BLaER1 (cell line): Measurements from ENCODE around the gene CYP20A1.
"Not testable (repeated sequence)": the region's sequence is repeated elsewhere in the genome, so short reads cannot be mapped to it uniquely, and the experiment has no call there.

Experiments used
- H3K27ac ChIP-seq: shearing (Covaris generic); formaldehyde crosslinking; 2 replicates; pipeline ENCODE4 v1.8.1; 2022
- H3K27me3 ChIP-seq: shearing (Covaris generic); formaldehyde crosslinking; 2 replicates; pipeline ENCODE4 v1.8.1; 2022
- H3K36me3 ChIP-seq: shearing (Covaris generic); formaldehyde crosslinking; 2 replicates; pipeline ENCODE4 v1.8.1; 2022
- H3K4me1 ChIP-seq: shearing (Covaris generic); formaldehyde crosslinking; 2 replicates; pipeline ENCODE4 v1.8.1; 2022
- H3K4me2 ChIP-seq: shearing (Covaris generic); formaldehyde crosslinking; 2 replicates; pipeline ENCODE4 v1.8.1; 2022
- H3K4me3 ChIP-seq: shearing (Covaris generic); formaldehyde crosslinking; 2 replicates; pipeline ENCODE4 v1.8.1; 2022
- H3K9ac ChIP-seq: shearing (Covaris generic); formaldehyde crosslinking; 2 replicates; pipeline ENCODE4 v1.8.1; 2022
- H3K9me3 ChIP-seq: shearing (Covaris generic); formaldehyde crosslinking; 2 replicates; pipeline ENCODE4 v1.8.1; 2022
- H4K20me1 ChIP-seq: shearing (Covaris generic); formaldehyde crosslinking; 2 replicates; pipeline ENCODE4 v1.8.1; 2022
- Cebpa-rat ChIP-seq: shearing (Covaris generic); IDR thresholded peaks from 2 replicates; pipeline ENCODE4 v1.8.1; 2022

The CYP20A1 gene

DNA sequence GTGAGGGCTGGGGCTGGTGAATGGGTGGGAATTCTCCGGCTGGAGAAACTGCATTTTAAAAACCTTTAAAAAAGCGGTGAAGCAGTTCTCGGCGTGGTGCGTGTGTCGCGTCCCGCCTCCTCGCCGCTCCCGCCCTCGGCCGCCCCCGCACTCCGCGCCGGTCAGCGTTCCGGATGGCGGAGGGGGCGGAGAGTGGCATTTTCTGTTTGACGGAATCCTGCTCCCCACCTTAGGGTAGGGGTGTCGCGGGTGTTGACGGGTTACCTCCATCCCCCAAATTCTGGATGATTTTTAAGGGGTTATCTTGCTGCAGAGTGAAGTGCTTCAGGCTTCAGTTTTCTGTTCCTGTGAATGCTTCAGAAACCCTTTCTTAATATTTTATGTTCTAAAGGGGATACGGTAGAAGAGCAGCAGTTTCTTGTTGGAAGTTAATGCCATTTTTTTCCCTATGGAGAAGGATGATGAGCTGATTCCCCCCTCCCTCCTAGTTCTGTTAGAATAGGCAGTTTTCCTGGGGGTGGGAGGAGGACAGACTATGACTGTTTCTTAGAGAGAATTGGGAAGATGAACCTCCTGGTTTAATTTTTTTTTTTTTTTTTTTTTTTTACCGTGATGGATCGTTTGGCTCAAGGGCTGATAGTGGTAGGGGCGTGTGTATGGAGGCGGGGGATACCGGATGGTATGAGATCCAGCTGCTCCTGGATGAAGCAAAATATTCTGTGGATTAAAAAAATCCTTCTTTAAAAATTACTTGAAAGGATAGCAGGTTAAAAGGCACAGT, 90.1 kb downstream of the CYP20A1 start:
- H3K27ac ChIP-seq = peak overlapping the region; percentile 87
- no peak for TF ChIP-seq Cebpa-rat
- peaks cover 33% of the 10 kb centered on the region for H4K20me1 ChIP-seq

DNA sequence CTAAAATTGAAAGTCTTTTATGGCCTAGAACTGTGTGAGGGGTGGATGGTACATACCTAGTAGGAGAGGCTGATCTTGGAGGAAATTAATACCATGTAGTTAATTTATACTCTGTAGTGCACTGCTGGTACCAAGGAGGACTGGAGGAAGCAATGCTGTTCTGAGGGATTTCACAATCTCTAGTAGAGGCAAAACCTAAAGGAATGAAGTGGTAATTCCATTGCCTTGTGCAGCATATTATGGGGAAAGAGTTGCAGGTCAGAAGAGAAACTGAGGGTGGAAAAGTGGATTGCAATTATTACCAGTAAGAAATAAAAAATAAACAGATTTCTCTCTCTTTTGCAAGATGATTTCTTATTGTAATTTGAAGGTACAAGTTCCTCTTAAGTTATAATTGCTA, 91.6 kb downstream of the CYP20A1 start:
- peak overlapping the region; percentile 81 for H3K4me2 ChIP-seq
- peaks cover 18% of the 10 kb centered on the region for H3K36me3 ChIP-seq
- no peak for TF ChIP-seq Cebpa-rat
- H3K27me3 ChIP-seq = no peaks in the 10 kb centered on the region
- H3K9me3 ChIP-seq = no peaks in the 10 kb centered on the region
- peaks cover 35% of the 10 kb centered on the region for H4K20me1 ChIP-seq
- H3K4me1 ChIP-seq = peaks cover 33% of the 10 kb centered on the region
- no peak overlapping the region for H3K27ac ChIP-seq
- 0 out of 2 replicates have a peak overlapping the region, but pooled peaks have one; percentile 15 for H3K9ac ChIP-seq
- H3K4me3 ChIP-seq = peak overlapping the region; percentile 98; the same call in 1 of the 2 replicates

More for the DNA sequence above, 90.1 kb downstream of the CYP20A1 start:
- H3K9me3 ChIP-seq = no peaks in the 10 kb centered on the region
- peaks cover 3% of the 10 kb centered on the region for H3K36me3 ChIP-seq
- peak overlapping the region; percentile 98 for H3K4me3 ChIP-seq
- H3K27me3 ChIP-seq = no peaks in the 10 kb centered on the region
- peak overlapping the region; percentile 81 for H3K4me2 ChIP-seq
- peak overlapping the region; percentile 87 for H3K9ac ChIP-seq
- peaks cover 33% of the 10 kb centered on the region for H3K4me1 ChIP-seq

DNA sequence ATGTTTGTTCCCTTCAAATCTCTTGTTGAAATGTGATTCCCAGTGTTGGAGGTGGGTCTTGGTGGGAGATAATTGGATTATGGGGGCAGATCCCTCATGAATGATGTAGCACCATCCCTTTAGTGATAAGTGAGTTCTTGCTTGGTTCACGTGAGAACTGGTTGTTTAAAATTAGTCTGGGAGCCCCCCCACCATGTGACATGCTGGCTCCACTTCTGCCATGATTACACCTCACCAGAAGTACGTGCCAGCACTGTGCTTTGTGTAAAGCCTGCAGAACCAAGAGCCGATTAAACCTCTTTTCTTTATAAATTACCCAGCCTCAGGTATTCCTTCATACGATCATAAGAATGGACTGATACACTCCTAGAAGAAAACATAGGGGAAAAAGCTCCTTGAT, 99.5 kb downstream of the CYP20A1 start:
- TF ChIP-seq Cebpa-rat = no peak
- H3K4me3 ChIP-seq = no peak overlapping the region
- no peaks in the 10 kb centered on the region for H3K27me3 ChIP-seq
- no peak overlapping the region for H3K4me2 ChIP-seq
- H3K9ac ChIP-seq = no peak overlapping the region
- H3K36me3 ChIP-seq = peaks cover 55% of the 10 kb centered on the region
- peaks cover 8% of the 10 kb centered on the region for H3K4me1 ChIP-seq
- H4K20me1 ChIP-seq = peaks cover 33% of the 10 kb centered on the region; the same call in 1 of the 2 replicates
- H3K27ac ChIP-seq = no peak overlapping the region
- H3K9me3 ChIP-seq = 0 out of 2 replicates have a peak, but pooled peaks cover 6% of the 10 kb centered on the region

DNA sequence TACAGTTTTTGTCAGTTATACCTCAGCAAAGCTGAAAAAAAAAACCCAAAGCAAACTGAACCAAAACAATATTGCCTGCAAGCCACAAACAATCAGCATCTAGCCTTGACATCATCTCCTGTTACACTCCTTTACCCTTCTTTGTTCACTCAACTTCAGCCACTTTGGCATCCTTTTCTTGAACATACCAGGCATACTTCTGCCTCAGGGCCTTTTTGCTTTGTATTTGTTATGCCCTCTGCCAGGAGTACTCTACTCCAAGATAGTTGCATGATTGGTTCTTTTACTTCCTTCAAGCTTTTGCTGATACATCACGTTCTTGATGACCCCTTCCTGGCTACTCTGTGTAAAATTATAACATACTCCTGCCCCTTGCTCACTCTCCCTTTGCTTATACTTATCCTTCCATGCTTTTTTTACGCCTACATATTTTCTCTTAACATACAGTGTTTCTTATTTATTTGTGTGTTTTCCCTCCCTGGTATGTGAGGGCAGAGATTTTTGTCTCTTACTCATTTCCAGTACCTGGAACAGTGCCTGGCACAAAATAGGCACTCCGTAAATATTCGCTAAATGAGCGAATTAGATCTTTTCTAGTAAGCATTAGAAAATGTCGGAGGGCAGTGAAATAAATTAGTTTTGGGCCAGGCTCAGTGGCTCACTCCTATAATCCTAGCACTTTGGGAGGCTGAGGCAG, 102.1 kb downstream of the CYP20A1 start:
- no peak overlapping the region for H3K4me3 ChIP-seq
- peaks cover 15% of the 10 kb centered on the region for H3K9me3 ChIP-seq
- peaks cover 54% of the 10 kb centered on the region for H3K36me3 ChIP-seq
- H3K27ac ChIP-seq = no peak overlapping the region
- H3K4me2 ChIP-seq = no peak overlapping the region
- peaks cover 8% of the 10 kb centered on the region for H3K4me1 ChIP-seq
- H3K9ac ChIP-seq = no peak overlapping the region
- TF ChIP-seq Cebpa-rat = no peak
- H3K27me3 ChIP-seq = no peaks in the 10 kb centered on the region
- peaks cover 25% of the 10 kb centered on the region; the same call in 1 of the 2 replicates for H4K20me1 ChIP-seq

DNA sequence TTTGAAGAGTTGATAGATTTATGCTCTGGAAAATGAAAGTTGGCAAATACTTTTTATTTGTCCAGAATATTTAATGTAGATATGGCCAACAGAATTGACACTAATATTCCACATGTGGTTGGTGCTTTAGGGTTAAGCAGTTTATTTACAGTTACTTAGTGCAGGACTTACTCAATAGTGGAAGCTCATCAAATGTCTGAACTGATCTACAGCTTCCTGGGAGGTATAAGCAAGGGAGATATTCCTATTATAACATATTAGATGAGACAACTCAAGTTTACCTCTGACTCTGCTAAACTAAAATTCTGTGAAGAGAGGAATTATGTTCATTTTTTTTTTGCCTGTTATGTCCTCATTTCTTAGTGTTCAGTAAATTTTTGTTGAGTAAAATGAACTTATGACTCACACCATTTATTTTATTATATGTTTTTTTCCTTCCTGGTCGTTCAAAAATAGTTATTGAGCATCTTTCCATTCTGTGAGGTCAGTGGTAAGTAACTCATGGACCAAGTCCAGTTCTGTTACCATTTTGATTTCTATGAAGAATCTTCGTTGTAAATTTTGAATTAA, 103.0 kb downstream of the CYP20A1 start:
- Histone ChIP-seq H3K9me3 (peaks cover 8% of the 10 kb centered on the region), H3K4me2 (no peak overlapping the region), H3K9ac (no peak overlapping the region), H3K27me3 (no peaks in the 10 kb centered on the region), H3K36me3 (peaks cover 46% of the 10 kb centered on the region), H3K4me3 (no peak overlapping the region), H3K27ac (no peak overlapping the region), H3K4me1 (peaks cover 8% of the 10 kb centered on the region), H4K20me1 (peaks cover 26% of the 10 kb centered on the region; the same call in 1 of the 2 replicates)
- no peak for TF ChIP-seq Cebpa-rat

DNA sequence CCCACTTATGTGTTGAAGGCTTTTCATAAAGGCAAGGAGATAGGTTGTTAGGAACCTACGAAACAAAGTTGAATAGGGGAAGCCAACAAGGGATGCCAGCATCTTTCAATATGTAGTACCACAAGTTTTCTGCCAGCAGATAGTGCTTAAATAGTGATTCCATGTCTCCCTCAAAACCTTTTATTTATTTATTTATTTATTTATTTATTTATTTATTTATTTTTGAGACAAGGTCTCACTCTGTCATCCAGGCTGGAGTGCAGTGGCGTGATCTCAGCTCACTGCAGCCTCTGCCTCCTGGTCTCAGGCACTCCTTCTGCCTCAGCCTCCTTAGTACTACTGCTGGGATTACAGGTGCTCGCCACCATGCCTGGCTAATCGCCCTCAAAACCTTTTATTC, 103.6 kb downstream of the CYP20A1 start:
- Histone ChIP-seq H4K20me1 (peaks cover 32% of the 10 kb centered on the region; the same call in 1 of the 2 replicates), H3K36me3 (peaks cover 46% of the 10 kb centered on the region)
- not testable (repeated sequence) for H3K4me1 ChIP-seq, H3K4me3 ChIP-seq, H3K27ac ChIP-seq, H3K9ac ChIP-seq, H3K9me3 ChIP-seq, H3K4me2 ChIP-seq, H3K27me3 ChIP-seq

DNA sequence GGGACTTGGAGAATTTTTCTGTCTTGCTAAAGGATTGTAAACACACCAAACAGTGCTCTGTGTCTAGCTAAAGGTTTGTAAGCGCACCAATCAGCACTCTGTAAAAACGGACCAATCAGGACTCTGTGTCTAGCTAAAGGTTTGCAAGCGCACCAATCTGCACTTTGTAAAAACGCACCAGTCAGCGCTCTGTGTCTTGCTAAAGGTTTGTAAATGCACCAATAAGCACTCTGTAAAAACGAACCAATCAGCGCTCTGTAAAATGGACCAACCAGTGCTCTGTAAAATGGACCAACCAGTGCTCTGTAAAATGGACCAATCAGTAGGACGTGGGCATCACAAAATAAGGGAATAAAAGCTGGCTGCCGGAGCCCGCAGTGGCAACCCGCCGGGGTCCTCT, 105.8 kb downstream of the CYP20A1 start:
- Histone ChIP-seq H3K4me3 (no peak overlapping the region), H3K4me2 (no peak overlapping the region), H3K27me3 (no peaks in the 10 kb centered on the region), H3K27ac (no peak overlapping the region), H4K20me1 (peaks cover 27% of the 10 kb centered on the region; the same call in 1 of the 2 replicates), H3K9me3 (peaks cover 8% of the 10 kb centered on the region), H3K9ac (no peak overlapping the region), H3K36me3 (peaks cover 43% of the 10 kb centered on the region), H3K4me1 (peaks cover under 1% of the 10 kb centered on the region; the same call in 1 of the 2 replicates)
- TF ChIP-seq Cebpa-rat = no peak

DNA sequence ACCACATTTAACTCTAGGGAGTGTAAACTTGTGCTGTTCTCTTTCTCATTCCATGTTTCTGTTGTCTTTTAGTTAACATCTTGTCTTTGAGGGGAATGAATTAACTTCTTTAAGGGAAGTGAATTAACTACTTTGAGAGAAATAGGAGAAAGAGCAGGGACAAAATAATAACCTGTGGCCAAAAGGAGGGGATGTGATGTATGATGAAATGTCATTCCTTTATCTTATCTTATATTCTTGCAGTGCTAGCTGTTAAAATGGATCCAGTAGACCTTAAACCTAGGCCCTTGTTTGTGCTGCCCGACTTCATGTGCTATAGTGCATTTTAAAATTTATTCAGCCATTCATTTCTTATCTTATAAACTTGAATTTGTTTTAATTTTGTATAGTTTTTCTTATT, 107.8 kb downstream of the CYP20A1 start:
- no peak for TF ChIP-seq Cebpa-rat
- Histone ChIP-seq H3K27me3 (no peaks in the 10 kb centered on the region), H3K9ac (no peak overlapping the region), H4K20me1 (peaks cover 27% of the 10 kb centered on the region; the same call in 1 of the 2 replicates), H3K36me3 (peaks cover 43% of the 10 kb centered on the region), H3K9me3 (peaks cover 15% of the 10 kb centered on the region), H3K4me2 (no peak overlapping the region), H3K4me1 (no peaks in the 10 kb centered on the region), H3K27ac (no peak overlapping the region), H3K4me3 (no peak overlapping the region)

DNA sequence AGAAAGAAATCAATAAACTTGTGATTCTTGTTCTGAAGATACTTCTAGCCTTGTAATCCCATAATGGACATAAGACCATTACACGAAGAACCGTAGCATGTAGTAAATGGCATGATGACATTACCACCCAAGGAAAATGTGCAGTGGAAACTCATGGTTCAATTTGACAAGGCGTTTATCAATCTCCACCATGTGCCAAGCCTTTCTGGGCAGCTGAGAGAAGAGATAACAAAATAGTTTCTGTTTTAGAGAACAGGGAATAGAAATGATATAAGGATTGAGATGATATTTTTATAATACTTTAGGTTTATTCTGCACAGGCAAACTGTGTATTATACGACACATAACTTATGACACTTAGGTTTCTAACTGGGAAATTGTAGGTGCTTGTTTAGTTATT, 108.6 kb downstream of the CYP20A1 start:
- no peak for TF ChIP-seq Cebpa-rat
- Histone ChIP-seq H3K4me3 (no peak overlapping the region), H3K4me2 (no peak overlapping the region), H3K9me3 (peaks cover 15% of the 10 kb centered on the region), H3K9ac (no peak overlapping the region), H3K36me3 (peaks cover 46% of the 10 kb centered on the region), H3K4me1 (no peaks in the 10 kb centered on the region), H3K27ac (no peak overlapping the region), H3K27me3 (no peaks in the 10 kb centered on the region), H4K20me1 (peaks cover 35% of the 10 kb centered on the region; the same call in 1 of the 2 replicates)
